WTC11 (cell line): ENCODE measurements around the gene MTARC1.

Experiments
- FOXP1 ChIP-seq: sonication (generic); formaldehyde crosslinking; IDR thresholded peaks from 2 replicates; pipeline ENCODE4 v1.8.0; 2022; ENCODE audit warnings: missing genetic modification reagents, mild to moderate bottlenecking, moderate library complexity, borderline replicate concordance
- ZBTB21 ChIP-seq: sonication (generic); formaldehyde crosslinking; IDR thresholded peaks from 2 replicates; pipeline ENCODE4 v1.8.1; 2023; ENCODE audit warnings: mild to moderate bottlenecking, missing genetic modification reagents, borderline replicate concordance
- ZNF121 ChIP-seq: sonication (generic); formaldehyde crosslinking; IDR thresholded peaks from 2 replicates; pipeline ENCODE4 v1.8.0; 2023; ENCODE audit warnings: missing genetic modification reagents
- ZNF671 ChIP-seq: fragments of 250-450 bp; sonication (Bioruptor Pico); IDR thresholded peaks from 2 replicates; pipeline ENCODE4 v1.8.0; 2021; ENCODE audit warnings: mild to moderate bottlenecking
- TF ChIP-seq, protein P1 (sequence below): fragments of 200-600 bp; IDR thresholded peaks from 2 replicates; pipeline ENCODE4 v1.8.0; 2022; ENCODE audit warnings: antibody characterized with exemption
- TF ChIP-seq, protein P2 (sequence below): sonication (generic); formaldehyde crosslinking; conservative IDR thresholded peaks from 2 replicates; pipeline ENCODE4 v1.8.1; 2022; ENCODE audit warnings: mild to moderate bottlenecking, missing genetic modification reagents
- TF ChIP-seq, protein P3 (sequence below): sonication (generic); formaldehyde crosslinking; IDR thresholded peaks from 2 replicates; pipeline ENCODE4 v1.8.0; 2022; ENCODE audit warnings: mild to moderate bottlenecking, missing genetic modification reagents

DNA sequence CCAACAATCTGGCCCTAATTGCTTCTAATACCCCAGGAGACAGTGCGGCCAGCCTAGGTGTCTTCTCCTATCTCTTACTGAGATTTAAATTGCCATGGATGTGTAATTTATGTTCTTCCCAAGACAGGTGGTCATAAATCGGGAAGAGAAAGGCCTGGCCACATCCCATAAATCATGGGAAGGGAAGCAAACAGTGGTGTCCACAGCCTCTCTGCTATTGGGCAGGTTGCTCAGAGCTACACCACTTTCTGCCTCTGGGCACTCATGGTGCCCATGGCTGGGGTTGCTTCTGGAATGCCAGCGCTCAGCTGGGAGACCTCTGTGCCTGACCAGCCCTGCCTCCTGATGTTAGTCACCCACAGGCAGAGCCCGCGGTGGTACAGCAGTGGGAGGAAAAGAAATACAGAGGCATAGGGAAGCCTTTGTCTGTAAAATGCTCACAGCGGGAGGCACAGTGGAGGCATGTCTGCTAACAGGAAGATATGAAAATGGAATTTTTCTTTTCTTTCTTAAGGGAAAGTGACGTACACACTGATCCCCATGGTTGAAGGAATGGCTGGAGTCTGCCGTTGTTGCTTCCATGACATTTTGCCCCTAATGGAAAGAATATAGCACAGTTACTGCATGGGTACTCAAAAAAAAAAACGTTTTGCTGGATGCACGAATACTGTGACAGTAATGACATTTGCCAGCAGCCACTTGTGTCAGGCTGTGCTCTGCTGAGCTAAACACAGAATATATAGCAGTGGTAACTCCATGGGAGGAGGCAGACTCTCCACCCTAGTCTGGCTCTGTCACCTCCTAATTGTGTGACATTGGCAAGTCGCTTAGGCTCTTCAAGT lies 21.9 kb downstream of the MTARC1 start:
- TF ChIP-seq, protein P1, sequence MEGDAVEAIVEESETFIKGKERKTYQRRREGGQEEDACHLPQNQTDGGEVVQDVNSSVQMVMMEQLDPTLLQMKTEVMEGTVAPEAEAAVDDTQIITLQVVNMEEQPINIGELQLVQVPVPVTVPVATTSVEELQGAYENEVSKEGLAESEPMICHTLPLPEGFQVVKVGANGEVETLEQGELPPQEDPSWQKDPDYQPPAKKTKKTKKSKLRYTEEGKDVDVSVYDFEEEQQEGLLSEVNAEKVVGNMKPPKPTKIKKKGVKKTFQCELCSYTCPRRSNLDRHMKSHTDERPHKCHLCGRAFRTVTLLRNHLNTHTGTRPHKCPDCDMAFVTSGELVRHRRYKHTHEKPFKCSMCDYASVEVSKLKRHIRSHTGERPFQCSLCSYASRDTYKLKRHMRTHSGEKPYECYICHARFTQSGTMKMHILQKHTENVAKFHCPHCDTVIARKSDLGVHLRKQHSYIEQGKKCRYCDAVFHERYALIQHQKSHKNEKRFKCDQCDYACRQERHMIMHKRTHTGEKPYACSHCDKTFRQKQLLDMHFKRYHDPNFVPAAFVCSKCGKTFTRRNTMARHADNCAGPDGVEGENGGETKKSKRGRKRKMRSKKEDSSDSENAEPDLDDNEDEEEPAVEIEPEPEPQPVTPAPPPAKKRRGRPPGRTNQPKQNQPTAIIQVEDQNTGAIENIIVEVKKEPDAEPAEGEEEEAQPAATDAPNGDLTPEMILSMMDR = no peak
- TF ChIP-seq ZNF671 (CRISPR knock-in tag) (no peak), ZBTB21 (no peak), FOXP1 (no peak), ZNF121 (CRISPR knock-in tag) (no peak)
- TF ChIP-seq, protein P2, sequence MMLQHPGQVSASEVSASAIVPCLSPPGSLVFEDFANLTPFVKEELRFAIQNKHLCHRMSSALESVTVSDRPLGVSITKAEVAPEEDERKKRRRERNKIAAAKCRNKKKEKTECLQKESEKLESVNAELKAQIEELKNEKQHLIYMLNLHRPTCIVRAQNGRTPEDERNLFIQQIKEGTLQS = no peak
- TF ChIP-seq, protein P3, sequence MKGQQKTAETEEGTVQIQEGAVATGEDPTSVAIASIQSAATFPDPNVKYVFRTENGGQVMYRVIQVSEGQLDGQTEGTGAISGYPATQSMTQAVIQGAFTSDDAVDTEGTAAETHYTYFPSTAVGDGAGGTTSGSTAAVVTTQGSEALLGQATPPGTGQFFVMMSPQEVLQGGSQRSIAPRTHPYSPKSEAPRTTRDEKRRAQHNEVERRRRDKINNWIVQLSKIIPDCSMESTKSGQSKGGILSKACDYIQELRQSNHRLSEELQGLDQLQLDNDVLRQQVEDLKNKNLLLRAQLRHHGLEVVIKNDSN (CRISPR knock-in tag) = no peak
